Fibroblast of the conjunctiva (primary cell): ENCODE results near the gene TRAK2.

Source experiments
- DNase-seq: peaks from one replicate; pipeline ENCODE4 v3.0.0-alpha.2; 2010; ENCODE audit warnings: low read depth

TRAK2 gene

DNA sequence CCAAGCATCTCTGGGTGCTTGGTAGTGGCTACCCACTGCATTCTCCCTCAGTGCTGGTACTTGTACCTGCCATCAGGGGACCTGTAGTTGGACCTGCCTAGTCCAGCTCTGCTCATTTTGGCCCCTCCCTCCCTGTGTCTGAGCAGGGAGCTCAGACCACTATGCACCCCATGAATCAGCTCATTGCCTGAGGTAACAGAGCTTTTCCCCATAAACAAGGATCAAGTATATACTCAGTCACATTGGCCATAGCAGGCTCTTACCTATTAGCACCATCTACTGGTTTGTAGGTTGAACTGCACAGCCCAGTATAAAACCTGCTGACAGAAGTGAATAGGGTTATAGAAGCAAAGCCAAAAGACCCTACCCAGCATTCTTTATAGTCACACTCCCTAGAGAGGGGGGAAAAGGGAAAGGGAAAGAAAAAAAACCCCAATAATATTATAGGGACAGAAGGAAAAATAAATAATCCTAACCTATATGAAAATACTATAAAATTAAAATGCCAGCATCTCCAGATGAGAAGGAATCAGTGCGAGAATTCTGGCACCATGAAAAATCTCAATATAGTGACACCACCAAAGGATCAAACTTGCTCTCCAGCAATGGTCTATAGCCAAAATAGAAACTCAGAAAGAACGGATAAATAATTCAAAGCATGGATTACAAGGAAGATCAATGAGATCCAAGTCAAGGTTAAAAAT is 87.2 kb downstream of the TRAK2 start:
- peak; percentile 51 for DNase-seq

DNA sequence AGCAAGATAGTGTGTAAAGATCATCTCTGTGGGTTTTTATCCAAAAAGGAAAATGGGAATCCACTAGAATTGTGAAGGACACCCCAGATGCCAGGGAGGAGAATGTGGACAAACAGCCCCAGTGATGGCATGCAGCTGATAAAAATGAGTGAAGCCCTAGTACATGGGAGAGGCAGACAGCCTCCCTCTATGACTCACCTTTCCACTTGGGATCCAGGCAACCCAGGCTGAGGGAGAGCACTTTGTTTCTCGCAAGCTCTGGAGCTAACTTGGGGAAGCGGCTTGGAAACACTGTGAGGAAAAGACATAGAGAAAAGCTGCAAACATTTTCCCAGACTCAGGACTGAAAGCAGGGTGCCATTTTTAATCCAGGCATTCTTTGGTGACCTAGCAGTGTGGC is 88.9 kb downstream of the TRAK2 start:
- no peak for DNase-seq

DNA sequence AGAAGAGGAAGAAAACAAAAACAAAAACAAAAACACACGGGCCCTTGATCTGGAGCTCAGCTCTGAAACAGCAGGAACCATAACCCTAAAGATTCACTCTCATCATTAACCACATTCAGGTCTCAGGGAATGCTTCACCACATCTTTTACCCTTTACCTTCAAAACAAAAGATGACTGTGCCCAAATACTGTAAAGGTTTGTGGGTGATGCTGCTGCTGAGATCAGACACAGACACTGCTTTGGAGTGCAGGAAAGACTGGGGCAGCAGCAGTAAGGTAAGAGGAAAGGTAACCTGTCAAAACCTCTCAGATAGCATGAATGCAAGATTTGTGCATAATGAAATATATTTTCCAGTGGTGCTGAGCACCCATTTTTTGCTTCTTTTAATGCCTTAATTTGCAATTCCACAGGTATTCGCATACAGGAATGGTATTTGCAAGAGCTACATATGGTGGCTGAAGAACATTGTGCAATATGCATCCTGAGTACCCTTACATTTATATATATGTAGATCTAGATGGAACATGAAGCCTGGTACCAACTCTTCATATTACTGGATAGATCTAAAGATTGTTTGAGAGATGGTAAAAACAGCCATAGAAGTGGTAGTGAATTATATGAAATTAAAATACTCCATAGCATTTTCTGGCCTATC is 90.1 kb downstream of the TRAK2 start:
- no peak for DNase-seq

DNA sequence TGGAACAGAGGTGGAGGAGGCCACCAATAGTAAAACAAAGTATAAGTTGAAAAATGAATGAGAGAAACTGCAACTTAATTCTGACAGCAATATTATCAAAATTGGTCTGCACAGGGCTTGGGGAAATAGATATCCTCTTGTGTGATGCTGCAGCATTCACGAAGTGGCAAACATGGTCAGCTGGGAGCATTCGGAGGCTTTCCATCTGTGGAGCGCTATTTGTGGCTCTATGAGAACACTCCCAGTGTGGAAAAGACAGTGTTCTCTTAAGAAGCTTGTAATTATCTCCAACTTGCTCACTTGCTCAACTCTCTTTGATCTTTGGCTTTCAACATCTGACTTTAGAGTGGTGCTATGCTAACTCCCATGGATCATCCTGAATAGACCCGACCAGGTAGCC is 91.0 kb downstream of the TRAK2 start:
- DNase-seq: no peak

DNA sequence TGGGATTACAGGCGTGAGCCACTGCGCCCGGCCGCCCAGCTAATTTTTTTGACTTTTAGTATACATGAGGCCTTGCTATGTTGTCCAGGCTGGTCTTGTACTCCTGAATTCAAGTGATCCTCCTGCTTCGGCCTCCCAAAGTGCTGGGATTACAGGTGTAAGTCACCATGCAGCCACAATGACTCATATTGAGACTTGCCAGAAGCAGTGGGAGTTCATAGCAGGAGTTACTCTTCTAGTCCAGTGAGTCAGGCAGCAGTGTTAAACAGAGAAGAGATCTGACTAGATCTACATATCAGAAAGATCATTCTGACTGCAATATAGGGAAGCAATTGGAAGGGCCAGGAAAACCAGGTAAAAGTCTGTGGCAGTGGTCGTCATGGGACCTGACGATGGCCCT is 92.6 kb downstream of the TRAK2 start:
- DNase-seq: peak; percentile 58

DNA sequence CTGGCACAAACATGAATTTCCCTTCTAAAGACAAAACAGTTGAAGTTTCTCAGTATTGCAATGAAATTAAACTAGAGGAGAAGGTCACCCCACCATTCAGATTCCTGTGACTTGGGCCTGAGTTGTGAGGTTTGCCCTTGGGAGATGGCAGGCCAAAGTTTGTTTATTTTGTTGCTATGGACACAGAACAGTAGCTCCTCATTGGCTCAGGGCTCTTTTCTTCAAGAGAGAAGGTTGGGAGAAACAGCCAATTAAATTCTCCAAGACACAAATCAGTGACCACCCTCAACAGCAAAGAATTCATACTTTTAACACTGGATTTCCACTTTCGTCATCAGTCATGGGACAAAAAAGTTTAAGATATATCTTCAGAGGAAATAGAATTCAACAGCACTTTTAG is 94.0 kb downstream of the TRAK2 start, which contains the start of gene FLACC1:
Gene FLACC1 (minus strand): TSS at position 125 of the 400 bp plus-strand sequence. CDS start 5,941 bp downstream, outside the sequence.
- peak; percentile 63 for DNase-seq

DNA sequence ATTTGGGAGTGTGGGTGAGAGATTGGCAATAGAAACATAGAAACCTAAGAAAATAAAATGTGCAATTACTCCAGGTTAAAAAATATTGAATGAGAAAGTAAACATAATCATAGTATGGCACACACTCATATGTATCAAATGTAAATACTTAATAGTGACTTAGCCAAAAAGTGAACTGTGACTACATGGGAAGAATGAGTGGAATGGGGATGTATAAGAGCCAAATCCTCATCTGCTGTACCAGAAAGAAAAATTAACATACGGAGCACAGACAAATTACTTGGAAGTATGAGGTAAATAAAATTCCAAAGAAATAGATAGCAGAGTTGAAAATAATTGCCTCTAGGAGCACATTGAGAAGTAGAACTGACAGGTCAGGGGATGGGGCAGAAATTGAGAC is 98.1 kb downstream of the TRAK2 start:
- no peak for DNase-seq

DNA sequence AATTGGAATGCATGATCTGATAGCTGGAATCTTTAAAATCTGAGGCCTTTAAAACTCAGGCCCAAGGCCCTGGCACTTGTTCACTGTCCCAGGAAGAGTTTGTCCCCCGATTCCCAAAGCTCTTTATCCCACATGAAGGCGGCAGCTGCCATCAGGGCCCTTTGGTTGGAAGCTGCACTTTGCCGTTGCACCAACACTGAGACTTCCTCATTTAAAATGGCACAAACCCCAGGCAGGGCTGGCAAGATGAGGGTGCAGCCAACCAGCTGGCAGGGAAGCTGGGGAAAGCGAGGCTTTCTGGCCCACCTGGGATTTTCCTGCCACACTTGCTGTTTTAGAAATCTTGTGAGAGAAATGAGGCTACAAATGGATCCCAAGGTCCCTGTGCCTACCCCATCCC is 100.4 kb downstream of the TRAK2 start:
- DNase-seq: no peak

DNA sequence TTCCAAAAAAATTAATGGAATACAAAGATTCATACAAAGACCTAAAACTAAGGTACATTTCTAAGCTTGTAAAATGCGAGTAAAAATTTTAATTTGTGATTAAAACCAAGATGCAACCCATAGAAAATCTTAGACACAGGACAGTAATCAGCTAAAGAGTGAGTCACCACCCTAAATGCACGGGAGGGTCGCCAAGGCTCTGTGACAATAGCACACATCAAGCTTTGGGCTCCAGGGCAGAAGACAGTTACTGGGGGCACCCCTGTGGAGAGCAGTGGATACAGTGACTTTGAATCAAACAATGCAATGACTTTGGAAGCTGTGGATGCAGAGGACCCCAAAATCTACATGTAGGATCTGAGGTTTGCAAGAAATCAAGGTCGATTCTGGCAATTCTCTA is 101.7 kb downstream of the TRAK2 start:
- no peak for DNase-seq

DNA sequence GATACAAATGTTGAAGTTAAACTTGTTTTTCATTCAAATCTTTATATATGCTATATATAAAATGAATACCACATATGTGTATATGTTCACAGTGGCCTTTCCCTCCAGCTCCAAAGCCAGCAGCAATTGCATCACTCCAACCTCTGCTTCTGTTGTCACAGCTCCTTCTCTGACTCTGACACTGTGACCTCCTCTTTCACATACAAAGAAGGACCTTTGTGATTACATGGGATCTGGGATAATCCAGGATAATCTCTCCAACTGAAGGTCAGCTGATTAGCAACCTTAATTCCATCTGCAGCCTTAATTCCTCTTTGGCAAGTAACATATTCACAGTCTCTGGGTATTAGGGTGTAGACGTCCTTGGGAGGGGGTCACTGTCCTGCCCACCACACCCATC is 102.5 kb downstream of the TRAK2 start:
- no peak for DNase-seq

DNA sequence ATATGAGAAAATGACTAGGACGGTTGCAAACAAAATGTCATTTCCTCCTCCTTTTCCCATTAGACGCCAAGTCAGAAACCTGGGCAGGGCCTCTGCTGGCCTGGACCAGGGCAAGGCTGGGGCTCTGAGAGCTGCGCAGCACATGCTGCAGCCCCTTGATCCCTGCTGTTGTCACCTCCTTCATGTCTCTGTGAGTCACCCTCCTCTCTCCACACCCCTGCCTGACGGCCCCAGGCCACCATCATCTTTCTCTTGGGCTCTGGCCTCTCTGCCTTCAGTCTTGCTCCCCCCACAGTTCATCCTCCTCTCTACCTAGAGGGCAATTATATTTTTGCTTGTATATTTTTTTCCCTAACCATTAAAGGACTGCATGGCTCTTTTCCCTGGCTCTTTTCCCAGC is 104.1 kb downstream of the TRAK2 start:
- no peak for DNase-seq

DNA sequence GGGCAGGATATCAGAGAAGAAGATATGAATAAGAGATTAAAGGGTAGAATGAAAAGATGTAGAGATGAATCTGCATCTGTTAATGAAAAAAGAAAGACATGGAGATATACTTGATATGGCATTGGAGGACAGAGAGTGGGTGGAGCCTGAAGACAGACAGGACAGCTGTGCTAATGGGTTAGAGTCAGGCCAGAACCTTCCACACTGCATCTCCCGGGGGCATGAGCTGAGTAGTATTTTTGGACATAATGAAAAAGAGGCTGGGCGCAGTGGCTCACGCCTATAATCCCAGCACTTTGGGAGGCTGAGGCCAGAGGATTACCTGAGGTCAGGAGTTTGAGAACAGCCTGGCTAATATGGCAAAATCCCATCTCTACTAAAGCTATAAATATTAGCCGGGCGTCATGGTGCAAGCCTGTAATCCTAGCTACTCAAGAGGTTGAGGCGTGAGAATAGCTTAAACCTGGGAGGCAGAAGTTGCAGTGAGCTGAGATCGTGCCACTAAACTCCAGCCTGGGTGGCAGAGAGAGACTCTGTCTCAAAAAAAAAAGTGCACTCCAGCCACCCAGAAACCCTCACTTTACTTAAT is 105.5 kb downstream of the TRAK2 start:
- DNase-seq: no peak

DNA sequence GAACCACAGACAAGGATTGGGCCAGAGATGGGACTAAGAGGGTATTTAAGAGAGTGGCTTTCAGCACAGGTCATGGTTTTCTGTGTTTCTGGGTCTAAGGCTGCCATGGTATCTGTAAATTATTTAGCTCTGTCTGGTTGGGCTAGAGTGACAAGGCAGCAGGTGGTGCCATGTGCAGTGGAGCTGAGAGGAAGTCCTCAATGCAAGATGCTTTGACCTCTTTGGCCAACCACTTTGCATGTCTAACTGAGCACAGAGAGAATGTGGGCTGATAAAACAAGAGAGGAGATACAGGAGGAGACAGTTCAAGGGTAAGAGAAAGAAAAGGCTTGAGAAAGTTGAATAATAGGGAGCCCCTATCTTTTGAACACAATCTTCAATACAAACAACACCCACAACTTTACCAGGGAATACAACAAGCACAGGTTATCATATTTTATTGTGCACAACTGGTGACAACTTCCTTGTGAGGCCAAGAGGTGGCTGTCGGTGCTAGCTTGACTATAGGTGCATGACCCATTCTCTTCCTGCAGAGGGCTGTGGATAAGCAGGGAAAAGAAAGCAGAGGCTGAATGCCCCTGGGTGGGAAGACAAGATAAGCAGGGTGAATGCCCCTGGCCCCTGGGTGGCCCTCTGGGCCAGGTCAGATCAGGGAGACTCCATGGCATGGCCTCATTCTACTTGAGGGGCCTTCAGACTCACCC is 106.4 kb downstream of the TRAK2 start:
- no peak for DNase-seq

DNA sequence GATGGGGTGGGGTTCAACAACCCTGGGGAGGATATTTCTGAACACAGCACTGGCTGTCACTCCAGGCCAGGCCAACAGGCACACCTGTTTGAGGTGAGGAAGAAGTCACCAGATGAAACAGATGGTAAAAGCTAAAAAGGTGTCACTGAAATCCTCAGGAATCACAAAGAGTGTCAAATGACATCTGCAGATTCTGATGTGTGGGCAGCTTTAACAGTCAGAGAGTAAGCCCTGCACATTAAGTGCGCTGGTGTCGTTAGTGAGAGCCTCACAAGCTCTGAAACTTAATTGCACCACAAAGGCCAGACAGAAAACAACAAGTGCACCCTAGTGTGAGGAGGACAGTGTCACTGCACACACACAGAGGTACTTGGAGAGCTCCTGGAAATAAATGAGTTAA is 107.7 kb downstream of the TRAK2 start:
- no peak for DNase-seq

DNA sequence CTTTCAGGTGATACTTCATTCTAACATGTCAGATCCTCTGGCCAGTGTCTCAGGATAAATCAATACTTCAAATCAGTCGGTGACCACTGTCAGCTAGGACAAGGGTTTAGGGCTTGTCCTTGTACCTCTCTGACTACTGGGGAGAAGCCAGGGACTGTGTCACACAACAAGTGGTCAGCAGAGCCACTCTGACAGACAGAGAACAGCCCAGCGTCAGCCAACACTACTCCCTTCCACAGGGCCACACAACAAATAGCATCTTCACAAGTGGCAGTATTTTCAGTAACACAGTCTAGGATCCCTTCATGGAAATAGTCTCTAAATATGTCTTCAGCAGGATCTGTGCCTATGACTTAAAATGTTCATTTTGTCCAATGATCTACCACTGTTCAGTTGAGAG is 108.3 kb downstream of the TRAK2 start:
- no peak for DNase-seq

DNA sequence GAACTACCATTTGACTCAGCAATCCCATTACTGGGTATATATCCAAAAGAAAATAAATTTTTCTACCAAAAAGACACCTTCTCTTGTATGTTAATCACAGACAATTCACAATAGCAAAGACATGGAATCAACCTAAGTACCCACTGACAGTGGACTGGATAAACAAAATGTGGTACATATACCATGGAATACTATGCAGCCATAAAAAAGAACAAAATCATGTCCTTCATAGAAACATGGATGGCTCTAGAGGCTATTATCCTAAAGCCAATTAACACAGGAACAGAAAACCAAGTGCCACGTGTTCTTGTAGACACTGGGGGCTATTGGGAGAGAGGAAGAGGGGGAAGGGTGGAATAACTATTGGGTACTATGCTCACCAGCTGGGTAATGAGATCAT is 121.8 kb downstream of the TRAK2 start:
- no peak for DNase-seq

DNA sequence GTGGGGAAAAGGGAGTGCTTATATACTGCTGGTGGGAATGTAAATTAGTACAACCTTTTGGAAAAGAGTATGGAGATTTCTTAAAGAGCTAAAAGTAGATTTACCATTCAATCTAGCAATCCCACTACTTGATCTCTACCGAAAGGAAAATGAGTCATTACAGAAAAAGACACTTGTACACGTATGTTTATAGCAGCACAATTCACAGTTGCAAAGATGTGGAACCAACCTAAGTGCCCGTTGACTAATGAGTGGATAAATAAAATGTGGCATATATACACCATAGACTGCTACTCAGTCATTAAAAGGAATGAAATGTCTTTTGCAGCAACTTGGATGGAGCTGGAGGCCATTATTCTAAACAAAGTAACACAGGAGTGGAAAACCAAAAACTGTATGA is 123.6 kb downstream of the TRAK2 start:
- no peak for DNase-seq
